GM04504 (cell line): Measurements from ENCODE around the gene SYK.
"Not testable (repeated sequence)": the region's sequence is repeated elsewhere in the genome, so short reads cannot be mapped to it uniquely, and the experiment has no call there.

Source experiments
- DNase-seq: peaks from one replicate; pipeline ENCODE4 v3.0.0-alpha.2; 2012; ENCODE audit warnings: low read depth

The SYK gene

DNA sequence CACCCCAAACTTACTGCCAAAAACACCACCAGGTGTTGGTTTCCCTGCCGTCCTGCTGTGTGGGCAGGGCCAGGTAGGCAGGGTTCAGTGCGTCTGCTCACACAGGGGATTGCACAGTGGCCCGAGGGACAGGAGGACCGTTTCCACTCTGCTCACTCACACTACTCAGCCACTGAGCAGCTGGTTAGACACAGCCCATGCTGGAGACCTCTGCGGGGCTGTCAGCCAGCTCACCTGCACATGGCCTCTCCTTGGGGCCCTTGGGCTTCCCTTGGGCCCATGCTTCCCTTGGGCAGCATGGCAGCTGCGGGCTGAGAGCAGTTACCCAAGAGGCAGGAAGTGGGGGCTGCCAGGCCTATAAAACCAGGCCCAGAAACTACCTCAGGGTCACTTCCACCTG lies 79.0 kb downstream of the SYK start:
- DNase-seq = no peak

DNA sequence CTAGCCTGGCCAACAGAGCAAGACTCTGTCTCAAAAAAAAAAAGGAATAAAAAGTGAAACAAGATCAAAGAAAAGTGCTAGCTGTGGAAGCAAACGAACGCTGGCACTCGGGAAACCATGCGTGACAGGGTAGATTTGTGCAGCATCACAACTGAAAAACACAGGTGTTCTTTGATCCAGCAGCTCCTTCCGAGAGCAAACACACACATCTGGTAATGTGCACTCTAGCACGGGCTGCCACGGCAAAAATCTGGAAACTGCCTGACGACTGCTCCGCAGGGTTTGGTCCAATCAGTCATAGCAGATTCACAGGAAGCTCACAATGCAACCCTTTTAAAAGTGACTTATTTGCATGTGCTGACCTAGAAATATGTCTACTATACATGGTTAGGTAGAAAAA lies 80.0 kb downstream of the SYK start:
- DNase-seq = no peak

DNA sequence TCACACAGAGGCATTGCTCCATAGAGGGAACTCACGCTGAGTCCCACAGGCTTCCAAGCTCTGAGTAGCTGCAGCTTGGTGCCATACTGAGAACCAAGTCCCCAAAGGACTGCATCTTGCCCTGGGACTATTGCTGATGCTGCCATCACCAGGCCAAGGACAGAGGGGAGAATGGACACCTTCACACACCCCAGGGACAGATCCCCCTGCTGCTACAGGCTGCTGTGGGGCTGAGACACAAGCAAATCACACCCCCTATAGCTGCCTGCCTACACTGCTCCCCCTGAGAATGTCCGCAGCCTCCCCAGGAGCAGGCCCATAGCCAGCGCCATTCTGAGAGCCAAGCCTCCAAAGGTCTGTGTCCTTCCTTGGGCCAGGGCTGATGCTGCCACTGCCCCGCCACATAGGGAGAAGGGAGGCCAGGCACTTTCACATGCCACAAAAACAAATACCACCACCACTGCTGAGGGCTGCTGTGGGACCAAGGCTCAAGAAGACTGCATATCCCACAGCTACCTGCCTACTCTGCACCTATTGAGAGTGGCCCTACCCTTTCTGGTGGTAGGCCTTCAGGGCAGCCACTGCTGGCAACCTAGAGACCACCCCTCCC lies 81.5 kb downstream of the SYK start:
- DNase-seq = no peak

DNA sequence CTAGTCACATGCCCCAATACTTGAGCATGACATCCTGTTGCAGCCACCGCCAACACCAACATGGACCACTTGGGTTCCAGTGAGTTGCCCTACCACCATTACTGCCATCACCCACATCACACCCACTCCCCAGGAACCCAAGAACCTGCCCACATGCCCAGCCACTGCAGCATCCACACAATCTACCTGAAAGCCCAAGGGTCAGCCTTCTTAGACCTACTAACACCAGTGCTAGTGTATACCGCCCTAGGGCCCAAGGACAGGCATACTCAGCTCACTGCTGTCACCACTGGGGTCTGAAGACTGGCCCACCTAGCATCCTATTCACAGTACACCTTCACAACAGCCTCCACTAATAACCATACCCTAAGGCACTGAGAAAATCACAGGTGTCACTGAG lies 82.0 kb downstream of the SYK start:
- DNase-seq = no peak

DNA sequence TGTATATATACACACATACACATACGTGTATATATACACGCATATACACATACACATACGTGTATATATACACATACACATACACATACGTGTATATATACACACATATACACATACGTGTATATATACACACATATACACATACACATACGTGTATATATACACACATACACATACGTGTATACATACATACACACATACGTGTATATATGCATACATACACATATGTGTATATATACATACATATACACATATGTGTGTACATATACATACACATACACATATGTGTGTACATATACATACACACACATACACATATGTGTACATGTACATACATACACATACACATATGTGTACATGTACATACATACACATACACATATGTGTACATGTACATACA lies 82.6 kb downstream of the SYK start:
- no peak for DNase-seq

DNA sequence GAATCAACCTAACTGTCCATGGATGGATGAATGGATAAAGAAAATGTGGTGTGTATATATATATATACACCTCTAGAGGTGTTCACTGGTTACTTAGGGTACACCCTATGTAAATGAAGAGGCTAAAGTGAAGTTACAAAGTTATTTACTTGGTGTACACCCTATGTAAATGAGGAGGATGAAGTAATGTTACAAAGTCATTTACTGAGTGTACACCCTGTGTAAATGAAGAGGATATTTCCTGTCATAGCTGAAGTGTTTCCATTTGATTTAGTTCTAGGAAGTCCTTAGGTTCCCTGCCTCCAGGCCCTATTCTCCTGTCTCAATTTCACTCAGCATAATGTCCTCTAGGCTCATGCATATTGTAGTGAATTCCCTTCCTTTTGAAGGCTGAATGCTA lies 85.2 kb downstream of the SYK start:
- DNase-seq = not testable (repeated sequence)

DNA sequence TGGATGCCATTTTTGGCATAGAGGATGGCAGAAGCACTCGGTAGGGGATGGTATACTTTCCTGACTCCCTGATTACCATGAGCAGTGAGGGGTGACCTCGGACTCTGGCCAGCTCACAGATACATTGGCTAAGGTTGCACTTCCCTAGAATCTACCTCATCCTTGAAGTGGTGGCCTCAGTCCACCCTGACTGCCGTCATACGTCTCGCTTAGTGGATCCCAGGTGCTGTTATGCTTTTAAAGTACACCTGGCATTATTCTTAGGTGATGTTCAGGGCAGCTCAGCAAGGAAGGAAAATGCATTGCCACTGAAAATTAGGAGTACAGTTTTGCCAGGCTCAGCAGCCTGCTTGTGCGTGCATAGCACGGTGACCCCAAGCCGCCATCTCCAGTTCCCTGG lies 87.3 kb downstream of the SYK start:
- DNase-seq = no peak

DNA sequence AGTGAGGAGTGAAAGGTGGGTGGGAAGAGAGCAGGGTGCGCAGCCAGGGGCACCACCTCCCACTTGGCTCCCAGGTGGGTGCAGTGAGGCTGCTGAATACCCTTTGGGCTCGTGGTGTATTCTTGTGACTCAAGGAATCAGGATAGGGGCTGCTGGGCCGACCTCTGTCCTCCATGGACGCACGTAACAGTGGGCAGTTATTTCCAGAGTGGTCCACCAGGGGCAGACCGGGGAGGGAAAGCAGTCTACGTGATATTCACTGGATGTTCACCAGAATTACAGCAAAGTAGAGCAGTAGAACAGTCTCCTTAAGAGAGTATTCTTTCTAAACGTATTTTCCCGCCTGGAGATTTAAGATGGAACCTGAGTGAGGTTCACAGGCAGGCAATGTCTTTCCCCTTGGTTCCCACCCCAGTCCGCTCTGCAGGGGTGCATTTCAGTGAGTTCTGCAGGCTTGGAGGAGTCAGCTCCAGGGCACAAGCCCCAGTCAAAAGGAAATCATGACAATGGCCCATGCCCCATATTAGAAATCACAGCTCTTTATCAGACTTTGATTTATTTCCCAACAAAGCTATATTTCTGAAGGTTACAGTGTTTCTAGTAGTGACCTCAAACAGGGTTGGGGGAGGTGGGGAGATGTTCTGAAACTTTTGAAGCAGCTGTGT lies 88.7 kb downstream of the SYK start:
- no peak for DNase-seq

DNA sequence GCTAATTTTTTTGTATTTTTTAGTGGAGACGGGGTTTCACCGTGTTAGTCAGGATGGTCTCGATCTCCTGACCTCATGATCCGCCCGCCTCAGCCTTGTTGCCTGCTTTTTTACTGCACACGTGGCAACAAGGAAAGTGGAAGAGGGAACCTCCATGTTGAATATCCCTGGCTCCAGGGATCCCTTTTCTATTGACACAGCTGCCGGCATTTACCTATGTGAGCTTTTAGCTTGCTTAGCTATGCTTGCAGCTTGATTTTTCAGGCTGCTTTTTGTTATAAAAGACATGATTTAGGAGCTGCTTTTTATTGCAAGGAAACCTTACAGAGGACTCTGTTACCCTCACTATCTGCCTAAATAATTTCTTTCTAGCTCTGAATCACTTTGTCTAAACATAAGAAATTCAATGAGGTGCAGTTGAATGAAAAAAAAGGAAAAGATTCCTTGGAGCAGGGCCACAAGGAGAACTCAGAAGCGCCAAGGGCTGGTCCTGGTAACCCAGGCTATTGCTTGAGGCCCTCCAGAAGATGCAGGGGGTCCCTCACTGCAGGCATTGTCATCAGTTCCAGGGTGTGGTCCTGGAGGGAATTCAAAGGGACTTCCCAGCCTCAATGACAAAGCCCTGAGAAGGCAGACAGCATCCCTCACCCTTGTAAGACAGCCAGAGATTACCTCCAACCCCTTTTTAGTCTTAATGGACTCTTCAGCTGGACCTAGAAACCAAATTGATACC lies 89.9 kb downstream of the SYK start:
- no peak for DNase-seq

DNA sequence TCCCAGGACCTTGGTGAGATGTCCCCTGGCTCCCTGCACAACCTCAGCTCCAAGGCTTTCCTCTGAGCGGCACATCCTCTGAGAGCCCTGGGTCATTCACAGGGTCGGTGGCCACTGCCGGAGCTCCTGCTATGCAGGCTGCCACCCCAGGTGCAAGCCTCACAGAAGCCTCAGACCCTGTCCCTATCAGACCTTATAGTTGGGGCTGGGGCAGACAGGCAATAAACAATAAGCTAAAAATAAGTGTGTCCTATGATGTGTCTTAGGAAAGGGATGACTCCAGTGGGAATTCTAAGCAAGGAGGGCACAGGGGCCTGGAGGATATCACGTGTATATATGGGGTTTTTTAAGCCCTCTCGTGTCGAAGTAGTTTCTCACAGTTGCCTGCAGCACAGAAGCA lies 91.3 kb downstream of the SYK start:
- no peak for DNase-seq

DNA sequence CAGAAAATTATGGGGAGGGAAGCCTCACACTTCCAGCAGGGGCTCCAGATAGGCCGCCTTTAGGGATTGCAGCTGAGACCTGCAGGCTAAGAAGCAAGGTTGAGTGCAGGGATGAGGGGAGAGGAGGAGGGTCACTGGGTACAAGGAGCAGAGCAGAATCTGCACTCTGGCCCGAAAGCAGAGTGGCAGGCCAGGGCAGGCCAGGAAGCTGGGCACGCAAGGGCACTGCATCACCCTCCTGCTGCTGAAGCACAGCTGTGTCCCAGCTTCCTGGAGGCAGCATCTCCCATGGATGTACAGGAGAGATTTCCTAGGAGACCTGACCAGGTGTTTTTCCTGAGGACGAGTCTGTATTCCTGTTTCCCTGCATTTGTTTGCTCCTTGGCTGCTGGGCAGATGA lies 92.1 kb downstream of the SYK start:
- no peak for DNase-seq

DNA sequence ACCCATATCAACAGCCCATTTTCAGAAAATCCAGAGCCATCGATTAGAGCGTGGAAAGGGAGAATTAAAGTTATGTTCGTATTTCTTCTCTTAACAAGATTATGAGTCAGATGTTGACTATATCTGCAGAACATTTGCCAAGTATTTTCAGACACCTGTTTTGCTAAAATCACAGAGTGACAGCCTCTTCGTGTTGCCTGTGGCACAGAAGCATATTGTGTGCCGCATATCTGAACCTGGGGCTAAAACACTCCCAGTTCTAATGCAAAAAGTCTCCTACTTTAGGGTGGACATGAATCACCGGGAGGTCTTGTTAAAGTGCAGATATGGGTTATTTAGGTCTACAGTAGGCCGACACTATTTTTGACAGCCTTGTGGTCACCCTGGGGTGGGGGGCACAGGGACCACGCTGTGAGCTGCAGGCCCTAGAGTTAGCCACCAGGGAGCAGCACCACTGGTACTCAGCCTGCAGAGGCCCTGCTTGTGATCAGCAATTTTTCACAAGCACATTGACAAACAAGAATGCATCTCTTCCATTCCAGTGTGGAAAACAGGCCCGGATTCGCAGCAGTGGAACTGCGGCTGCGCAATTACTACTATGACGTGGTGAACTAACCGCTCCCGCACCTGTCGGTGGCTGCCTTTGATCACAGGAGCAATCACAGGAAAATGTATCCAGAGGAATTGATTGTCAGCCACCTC lies 93.5 kb downstream of the SYK start:
- no peak for DNase-seq

DNA sequence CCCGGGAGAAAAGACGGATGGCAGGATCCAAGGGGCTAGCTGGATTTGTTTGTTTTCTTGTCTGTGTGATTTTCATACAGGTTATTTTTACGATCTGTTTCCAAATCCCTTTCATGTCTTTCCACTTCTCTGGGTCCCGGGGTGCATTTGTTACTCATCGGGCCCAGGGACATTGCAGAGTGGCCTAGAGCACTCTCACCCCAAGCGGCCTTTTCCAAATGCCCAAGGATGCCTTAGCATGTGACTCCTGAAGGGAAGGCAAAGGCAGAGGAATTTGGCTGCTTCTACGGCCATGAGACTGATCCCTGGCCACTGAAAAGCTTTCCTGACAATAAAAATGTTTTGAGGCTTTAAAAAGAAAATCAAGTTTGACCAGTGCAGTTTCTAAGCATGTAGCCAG lies 94.2 kb downstream of the SYK start:
- DNase-seq = no peak

DNA sequence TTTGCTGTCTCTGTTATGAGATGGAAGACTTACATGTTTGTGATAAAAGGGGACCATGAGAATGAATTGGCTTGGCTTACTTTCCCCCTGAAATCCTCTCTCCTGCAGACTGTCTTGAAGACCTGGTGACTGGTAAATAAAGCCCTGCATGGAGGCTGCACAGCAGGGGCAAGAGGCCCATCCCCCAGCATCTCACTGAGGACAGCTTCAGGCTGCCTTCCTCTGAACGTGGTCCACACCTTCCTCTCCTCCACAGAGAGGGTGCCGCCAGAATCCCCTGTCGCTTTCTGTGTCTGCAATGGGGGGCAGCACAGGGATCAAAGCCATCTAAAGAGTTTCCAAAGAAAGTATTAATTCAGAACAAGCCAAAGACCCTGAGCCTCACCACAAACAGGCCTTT lies 94.6 kb downstream of the SYK start:
- DNase-seq = no peak

DNA sequence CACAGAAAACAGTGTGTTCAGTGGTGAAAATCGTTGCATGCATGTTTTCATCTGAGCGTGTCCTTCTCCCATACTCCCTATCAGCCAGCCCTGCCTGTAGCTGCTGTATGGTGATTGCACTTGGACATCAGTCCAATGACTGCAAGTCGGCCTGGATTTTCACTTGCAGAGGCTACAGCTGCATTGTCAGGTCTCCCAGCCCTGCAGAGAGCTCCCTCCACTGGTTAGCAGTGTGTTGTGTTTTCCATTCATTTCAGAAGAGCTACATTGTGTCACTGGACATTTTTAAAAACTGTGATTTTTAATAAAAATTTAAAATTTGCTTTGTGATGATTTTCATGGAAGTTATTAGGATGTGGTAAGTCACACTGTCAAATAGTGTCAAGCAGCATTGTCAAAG lies 96.6 kb downstream of the SYK start:
- DNase-seq = no peak

DNA sequence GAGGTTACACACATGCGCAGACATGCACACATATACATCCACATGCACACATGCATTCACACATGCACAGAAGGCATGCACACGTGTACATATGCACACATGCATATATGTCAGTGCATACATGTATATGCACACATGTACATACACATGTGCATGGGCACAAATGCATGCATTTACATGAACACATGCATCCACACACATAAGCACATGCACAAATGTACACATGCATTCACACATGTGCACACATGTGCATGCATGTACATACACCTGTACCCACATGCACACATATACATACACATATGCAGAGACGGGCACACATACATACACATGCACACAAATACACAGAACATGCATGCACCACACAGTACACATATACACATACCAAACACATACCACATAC lies 97.7 kb downstream of the SYK start:
- DNase-seq = no peak

DNA sequence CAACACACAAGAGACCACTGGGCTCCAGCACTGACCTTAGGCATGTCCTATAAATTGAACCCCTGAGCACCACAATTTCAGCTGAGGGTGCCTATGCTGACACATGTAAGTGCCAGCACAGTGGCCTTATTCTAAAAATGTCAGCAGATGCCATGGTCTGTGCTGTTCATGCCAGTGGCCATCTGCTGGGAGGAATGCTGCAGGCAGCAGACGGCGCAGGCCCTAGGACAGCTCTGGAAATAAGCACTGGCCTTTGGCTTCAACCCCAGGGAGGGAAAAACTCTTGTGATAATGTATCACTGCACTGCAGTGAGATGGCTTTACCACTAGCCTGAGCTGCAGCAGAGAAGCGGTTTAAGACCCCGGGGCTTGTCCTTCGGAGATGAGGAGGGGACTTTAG lies 98.5 kb downstream of the SYK start:
- DNase-seq = no peak

DNA sequence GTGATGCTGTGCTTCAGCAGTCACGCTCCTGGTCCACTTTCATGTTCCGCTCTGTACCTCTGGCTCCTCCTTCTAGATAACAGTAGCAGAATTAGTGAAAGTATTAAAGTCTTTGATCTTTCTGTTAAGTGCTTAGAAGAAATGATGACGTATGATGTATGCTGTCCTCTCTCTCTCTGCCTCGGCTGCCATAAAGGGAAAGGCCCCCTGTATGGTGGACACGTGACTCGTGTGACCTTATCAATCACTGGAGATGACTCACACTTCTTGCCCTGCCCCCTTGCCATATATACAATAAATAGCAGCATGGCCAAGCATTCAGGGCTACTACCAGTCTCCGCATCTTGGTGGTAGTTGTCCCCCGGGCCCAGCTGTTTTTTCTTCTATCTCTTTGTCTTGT lies 100.3 kb downstream of the SYK start:
- DNase-seq = no peak

DNA sequence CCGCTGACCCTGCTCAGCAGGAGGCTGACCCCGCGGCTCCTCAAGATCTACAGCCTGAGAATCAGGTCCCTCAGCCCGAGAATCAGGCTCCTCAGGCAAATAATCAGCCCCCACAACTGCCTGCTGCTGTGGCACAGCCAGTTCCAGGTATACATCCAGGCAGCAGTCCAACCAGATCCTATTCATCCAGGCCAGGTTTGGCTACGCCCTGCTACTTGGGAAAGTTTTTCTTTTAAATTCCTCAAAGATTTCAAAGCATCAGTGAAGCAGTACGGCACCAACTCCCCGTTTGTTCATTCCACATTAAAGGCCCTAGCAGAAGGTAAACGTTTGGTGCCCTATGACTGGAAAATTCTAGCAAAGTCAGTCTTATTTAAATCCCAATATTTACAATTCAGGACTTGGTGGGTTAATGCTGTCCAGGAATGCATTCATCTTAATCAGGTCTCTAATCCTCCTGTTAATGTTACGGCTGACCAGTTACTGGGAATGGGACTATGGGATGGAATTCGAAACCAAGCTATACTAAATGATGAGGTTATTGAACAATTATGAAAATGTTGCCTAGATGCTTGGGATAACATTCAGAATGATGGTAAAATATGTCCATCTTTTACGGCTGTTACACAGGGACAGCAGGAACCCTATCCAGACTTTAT lies 102.3 kb downstream of the SYK start:
- DNase-seq = no peak

DNA sequence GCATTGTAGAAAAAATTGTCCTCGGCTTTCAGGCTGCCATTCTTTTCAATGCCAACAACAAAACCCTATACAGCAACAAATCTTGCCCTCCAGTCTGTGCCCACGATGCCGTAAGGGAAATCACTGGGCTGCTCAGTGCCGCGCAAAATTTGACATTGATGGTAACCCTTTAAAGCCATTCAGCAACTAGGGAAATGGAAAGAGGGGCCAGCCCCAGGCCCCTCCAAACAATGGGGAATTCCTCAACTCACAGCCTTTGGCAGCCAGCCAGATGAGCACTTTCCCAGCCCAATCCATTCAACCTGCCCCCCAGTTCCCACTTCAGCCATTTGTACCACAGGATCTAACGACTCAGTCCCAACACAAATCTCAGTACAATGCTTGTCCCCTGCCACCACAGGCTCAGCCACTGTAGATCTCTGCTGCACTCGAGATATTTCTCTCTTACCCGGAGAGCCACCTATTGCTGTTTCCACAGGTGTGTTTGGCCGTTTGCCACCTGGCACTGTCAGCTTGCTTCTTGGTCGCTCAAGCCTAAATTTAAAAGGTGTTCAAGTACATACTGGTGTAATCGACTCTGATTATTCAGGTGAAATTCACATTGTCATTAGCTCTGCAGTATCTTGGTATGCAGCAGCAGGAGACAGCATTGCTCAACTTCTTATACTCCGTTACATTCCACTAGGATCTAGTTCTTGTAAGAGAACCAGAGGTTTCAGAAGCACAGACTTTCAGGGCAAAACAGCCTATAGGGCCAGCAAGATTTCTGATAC lies 103.3 kb downstream of the SYK start:
- no peak for DNase-seq

DNA sequence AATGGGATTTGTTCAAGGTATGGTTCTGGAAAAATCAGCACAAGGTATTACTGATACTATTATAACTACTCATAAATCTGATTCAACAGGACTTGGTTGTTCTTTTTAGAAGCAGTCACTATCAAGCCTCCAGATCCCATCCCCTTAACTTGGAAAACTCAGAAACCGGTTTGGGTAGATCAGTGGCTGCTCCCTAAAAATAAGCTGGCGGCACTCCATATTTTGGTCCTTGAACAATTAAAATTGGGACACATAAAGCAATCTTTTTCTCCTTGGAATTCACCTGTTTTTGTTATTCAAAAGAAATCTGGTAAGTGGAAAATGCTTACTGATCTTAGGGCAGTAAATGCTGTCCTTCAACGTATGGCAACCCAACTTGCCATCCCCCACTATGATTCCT lies 104.2 kb downstream of the SYK start:
- no peak for DNase-seq
